ENCODE measurements around the gene ACTN4. TPM values are rescaled to one million over a fixed set of nuclear protein-coding genes. Genes with fewer than 3 reads are reported as not detected.
A peak's percentile ranks its signal among the peaks of the same experiment; 100 is the strongest.
"Not testable (repeated sequence)": the region's sequence is repeated elsewhere in the genome, so short reads cannot be mapped to it uniquely, and the experiment has no call there.

The ACTN4 gene
- total RNA-seq (ENCODE audit: unreplicated experiment), result 744 TPM
- long read RNA-seq, full-length matches to known transcripts, result 1 of 9 reads
- long read RNA-seq, partial matches to known transcripts, result 1 of 9 reads
- long read RNA-seq, other reads (novel, unspliced or antisense), result 7 of 9 reads

DNA sequence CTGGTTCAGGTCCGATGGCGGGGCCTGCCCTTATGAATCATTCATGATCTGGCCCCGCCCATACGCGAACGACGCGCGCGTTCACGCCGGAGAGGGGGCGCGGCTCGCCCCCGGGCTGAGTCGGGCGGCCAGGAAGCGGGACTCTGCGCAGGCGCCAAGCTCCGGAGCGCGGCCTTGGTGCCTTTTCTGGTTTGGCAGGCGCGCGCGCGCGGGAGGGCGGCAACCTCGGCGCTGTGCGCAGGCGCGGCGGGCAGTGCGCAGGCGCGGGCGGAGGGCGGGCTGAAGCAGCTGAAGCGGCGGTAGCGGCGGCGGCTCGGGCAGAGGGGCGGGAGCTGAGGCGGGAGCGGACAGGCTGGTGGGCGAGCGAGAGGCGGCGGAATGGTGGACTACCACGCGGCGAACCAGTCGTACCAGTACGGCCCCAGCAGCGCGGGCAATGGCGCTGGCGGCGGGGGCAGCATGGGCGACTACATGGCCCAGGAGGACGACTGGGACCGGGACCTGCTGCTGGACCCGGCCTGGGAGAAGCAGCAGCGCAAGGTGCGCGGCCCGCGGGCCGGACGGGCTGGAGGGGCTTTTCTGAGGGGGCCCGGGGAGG, at the start of gene ACTN4:
Gene ACTN4, plus strand, starts transcription at position 282 of the 598 bp plus-strand sequence. Its CDS starts 97 bp downstream, at position 379.
- TF ChIP-seq CTCF (IDR thresholded peaks at IDR 0.05; ENCODE audit: unreplicated experiment), result no peak
- H3K27ac Mint-ChIP-seq (ENCODE audit: unreplicated experiment), result peak within 1 kb of the TSS; percentile 98
- H3K27me3 Mint-ChIP-seq (ENCODE audit: unreplicated experiment), result peaks cover 19% of the 10 kb centered on the region
- peak; percentile 100 for DNase-seq (ENCODE audit: low spot score)
- peaks cover 47% of the 10 kb centered on the region for H3K4me1 Mint-ChIP-seq (ENCODE audit: unreplicated experiment)
- H3K9me3 Mint-ChIP-seq (ENCODE audit: unreplicated experiment), result peaks cover 5% of the 10 kb centered on the region
- peak within 1 kb of the TSS; percentile 100 for H3K4me3 Mint-ChIP-seq (ENCODE audit: unreplicated experiment)
- H3K36me3 Mint-ChIP-seq (ENCODE audit: low read depth, unreplicated experiment), result peaks cover 17% of the 10 kb centered on the region

- no peak for DNase-seq (ENCODE audit: low spot score)
- Mint-ChIP-seq H3K27me3 (ENCODE audit: unreplicated experiment) (peaks cover 6% of the 10 kb centered on the region), H3K9me3 (ENCODE audit: unreplicated experiment) (no peaks in the 10 kb centered on the region), H3K4me1 (ENCODE audit: unreplicated experiment) (peaks cover 9% of the 10 kb centered on the region), H3K4me3 (ENCODE audit: unreplicated experiment) (peak overlapping the region; percentile 37), H3K27ac (ENCODE audit: unreplicated experiment) (no peak overlapping the region), H3K36me3 (ENCODE audit: low read depth, unreplicated experiment) (peaks cover 9% of the 10 kb centered on the region)
- TF ChIP-seq CTCF (IDR thresholded peaks at IDR 0.05; ENCODE audit: unreplicated experiment), result no peak
Measured at GRCh38 chr19:38599722-38600121, 47.7 kb upstream of the ACTN4 start.

DNA sequence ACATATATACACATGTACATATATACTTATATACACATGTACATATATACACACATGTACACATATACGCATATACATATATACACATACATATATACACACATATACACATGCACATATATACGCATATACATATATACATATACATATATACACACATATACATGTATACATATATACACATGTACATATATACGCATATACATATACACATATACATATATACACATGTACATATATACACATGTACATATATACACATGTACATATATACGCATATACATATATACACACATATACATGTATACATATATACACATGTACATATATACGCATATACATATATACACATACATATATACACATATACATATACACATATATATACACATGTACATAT, 44.6 kb upstream of the ACTN4 start:
- not testable (repeated sequence) for H3K4me3 Mint-ChIP-seq (ENCODE audit: unreplicated experiment); H3K27ac Mint-ChIP-seq (ENCODE audit: unreplicated experiment); H3K4me1 Mint-ChIP-seq (ENCODE audit: unreplicated experiment); H3K27me3 Mint-ChIP-seq (ENCODE audit: unreplicated experiment); DNase-seq (ENCODE audit: low spot score); H3K36me3 Mint-ChIP-seq (ENCODE audit: low read depth, unreplicated experiment); H3K9me3 Mint-ChIP-seq (ENCODE audit: unreplicated experiment)

DNA sequence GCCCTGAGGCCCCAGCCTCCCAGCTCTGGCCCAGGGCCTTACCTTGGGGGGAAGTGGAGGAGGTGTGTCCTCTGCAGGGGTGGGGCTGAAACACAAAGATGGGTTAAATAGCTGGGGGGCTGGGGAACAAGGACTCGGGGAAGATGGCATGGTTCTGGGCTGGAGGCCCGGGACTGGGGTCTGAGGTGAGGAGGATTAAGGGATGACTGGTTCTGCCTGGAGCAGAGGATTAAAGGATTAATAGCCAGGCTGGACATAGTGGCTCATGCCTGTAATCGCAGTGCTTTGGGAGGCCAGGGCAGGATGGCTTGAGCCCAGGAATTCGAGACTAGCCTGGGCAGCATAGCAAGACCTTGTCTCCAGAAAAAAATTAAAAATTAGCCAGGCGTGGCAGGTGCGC, 41.3 kb upstream of the ACTN4 start:
- Mint-ChIP-seq H3K9me3 (ENCODE audit: unreplicated experiment) (no peaks in the 10 kb centered on the region), H3K4me1 (ENCODE audit: unreplicated experiment) (no peaks in the 10 kb centered on the region), H3K27me3 (ENCODE audit: unreplicated experiment) (no peaks in the 10 kb centered on the region), H3K27ac (ENCODE audit: unreplicated experiment) (no peak overlapping the region), H3K36me3 (ENCODE audit: low read depth, unreplicated experiment) (no peaks in the 10 kb centered on the region), H3K4me3 (ENCODE audit: unreplicated experiment) (no peak overlapping the region)
- DNase-seq (ENCODE audit: low spot score), result no peak
- TF ChIP-seq CTCF (IDR thresholded peaks at IDR 0.05; ENCODE audit: unreplicated experiment), result no peak

- H3K27me3 Mint-ChIP-seq (ENCODE audit: unreplicated experiment), result peaks cover 10% of the 10 kb centered on the region
- peaks cover 6% of the 10 kb centered on the region for H3K4me1 Mint-ChIP-seq (ENCODE audit: unreplicated experiment)
- H3K36me3 Mint-ChIP-seq (ENCODE audit: low read depth, unreplicated experiment), result no peaks in the 10 kb centered on the region
- no peak overlapping the region for H3K4me3 Mint-ChIP-seq (ENCODE audit: unreplicated experiment)
- H3K27ac Mint-ChIP-seq (ENCODE audit: unreplicated experiment), result no peak overlapping the region
- no peak for DNase-seq (ENCODE audit: low spot score)
- no peaks in the 10 kb centered on the region for H3K9me3 Mint-ChIP-seq (ENCODE audit: unreplicated experiment)
- TF ChIP-seq CTCF (IDR thresholded peaks at IDR 0.05; ENCODE audit: unreplicated experiment), result no peak
Measured at GRCh38 chr19:38614289-38614688, 33.2 kb upstream of the ACTN4 start.

All from endothelial cell (in vitro differentiated cells).